Ectodermal cell (in vitro differentiated cells): ENCODE results near the gene TMEM255B.
"Not testable (repeated sequence)": the region's sequence is repeated elsewhere in the genome, so short reads cannot be mapped to it uniquely, and the experiment has no call there.

Experiments used
- H3K27ac ChIP-seq: 2 replicates; pipeline ENCODE4 v1.7.0; 2013; ENCODE audit warnings: mild to moderate bottlenecking, low read depth, low read length; ENCODE audit not compliant: insufficient read depth, poor library complexity, severe bottlenecking
- H3K27me3 ChIP-seq: 2 replicates; pipeline ENCODE4 v1.7.0; 2013; ENCODE audit warnings: mild to moderate bottlenecking, low read length; ENCODE audit not compliant: insufficient read depth, control insufficient read depth, poor library complexity, severe bottlenecking
- H3K36me3 ChIP-seq: one replicate; pipeline ENCODE4 v1.7.0; 2013; ENCODE audit warnings: low read length; ENCODE audit not compliant: control insufficient read depth, insufficient read depth
- H3K4me1 ChIP-seq: one replicate; pipeline ENCODE4 v1.7.0; 2013; ENCODE audit warnings: low read length; ENCODE audit not compliant: control insufficient read depth, insufficient read depth
- H3K4me3 ChIP-seq: 2 replicates; pipeline ENCODE4 v1.7.0; 2013; ENCODE audit warnings: low read depth, low read length, control low read depth; ENCODE audit not compliant: insufficient read depth
- H3K9me3 ChIP-seq: 2 replicates; pipeline ENCODE4 v1.7.0; 2013; ENCODE audit warnings: mild to moderate bottlenecking, low read length, moderate library complexity; ENCODE audit not compliant: control insufficient read depth
- WGBS, 2 experiments: methylation state at CpG; one replicate each; pipeline ENCODE4 v1.1.7; 2013; ENCODE audit warnings: missing lambda C conversion rate in 2 of 2; 5-methylcytosine and 5-hydroxymethylcytosine counted together

TMEM255B gene

DNA sequence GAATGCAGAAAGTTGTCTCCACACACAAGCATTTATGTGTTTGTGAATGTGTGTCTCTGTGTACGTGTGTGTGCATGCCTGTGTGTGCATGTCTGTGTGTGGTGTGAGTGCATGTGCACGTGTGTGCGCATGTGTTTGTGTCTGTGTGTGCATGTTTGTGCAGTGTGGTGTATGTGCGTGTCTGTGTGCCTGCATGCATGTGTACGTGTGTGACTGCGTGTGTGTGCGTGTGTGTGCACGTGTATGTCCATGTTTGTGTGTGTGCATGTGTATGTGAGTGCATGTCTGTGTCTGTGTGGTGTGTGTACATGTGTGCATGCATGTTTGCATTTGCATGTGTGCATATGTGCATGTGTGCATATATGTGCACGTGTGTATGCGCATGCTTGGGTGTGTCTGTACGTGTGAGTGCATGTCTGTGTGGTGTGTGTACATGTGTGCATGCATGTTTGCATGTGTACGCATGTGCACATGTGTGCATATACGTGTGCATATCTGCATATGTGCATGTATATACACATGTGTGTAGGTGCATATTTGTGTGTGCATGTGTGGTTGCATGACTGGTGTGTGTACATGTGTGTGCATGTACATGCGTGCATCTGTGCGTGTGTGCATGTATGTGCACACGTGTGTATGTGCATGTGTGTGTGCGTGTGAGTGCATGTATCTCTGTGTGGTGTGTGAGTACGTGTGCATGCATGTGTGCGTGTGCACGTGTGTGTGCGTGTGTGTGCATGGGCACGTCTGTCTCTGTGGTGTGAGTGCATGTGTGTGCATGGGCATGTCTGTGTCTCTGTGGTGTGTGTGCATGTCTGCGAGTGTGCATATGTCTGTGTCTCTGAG is 8.2 kb upstream of the TMEM255B start:
- H3K9me3 ChIP-seq, result no peaks in the 10 kb centered on the region
- H3K27me3 ChIP-seq, result no peaks in the 10 kb centered on the region
- no peak overlapping the region for H3K27ac ChIP-seq
- H3K4me1 ChIP-seq, result no peaks in the 10 kb centered on the region
- no peaks in the 10 kb centered on the region for H3K36me3 ChIP-seq
- 91 to 92% methylated on average over 23 of the region's 23 CpGs for WGBS, 2 experiments
- no peak overlapping the region for H3K4me3 ChIP-seq

DNA sequence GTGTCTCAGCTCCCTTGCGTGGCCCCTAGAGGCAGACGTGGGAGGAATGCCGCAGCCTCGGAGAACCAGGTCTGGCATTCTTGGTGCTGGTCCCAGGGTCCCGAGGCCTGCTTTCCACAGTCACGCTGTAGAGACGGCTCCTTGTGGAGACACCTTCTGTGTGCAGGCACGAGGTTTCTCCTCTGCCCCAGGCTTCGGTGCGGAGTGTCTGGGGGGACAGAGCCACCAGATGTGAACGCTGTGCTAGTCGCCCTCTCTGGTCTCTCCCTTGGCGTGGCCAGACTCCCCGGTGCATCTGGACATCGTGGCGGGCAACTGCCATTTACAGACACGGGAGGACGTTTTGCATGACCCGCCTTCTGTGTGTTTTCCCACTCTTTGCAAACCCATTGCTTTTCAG is 7.5 kb upstream of the TMEM255B start:
- Histone ChIP-seq H3K27me3 (no peaks in the 10 kb centered on the region), H3K27ac (no peak overlapping the region), H3K36me3 (no peaks in the 10 kb centered on the region), H3K4me1 (no peaks in the 10 kb centered on the region), H3K9me3 (no peaks in the 10 kb centered on the region), H3K4me3 (no peak overlapping the region)
- 96% methylated on average over 19 of the region's 19 CpGs for WGBS, 2 experiments

DNA sequence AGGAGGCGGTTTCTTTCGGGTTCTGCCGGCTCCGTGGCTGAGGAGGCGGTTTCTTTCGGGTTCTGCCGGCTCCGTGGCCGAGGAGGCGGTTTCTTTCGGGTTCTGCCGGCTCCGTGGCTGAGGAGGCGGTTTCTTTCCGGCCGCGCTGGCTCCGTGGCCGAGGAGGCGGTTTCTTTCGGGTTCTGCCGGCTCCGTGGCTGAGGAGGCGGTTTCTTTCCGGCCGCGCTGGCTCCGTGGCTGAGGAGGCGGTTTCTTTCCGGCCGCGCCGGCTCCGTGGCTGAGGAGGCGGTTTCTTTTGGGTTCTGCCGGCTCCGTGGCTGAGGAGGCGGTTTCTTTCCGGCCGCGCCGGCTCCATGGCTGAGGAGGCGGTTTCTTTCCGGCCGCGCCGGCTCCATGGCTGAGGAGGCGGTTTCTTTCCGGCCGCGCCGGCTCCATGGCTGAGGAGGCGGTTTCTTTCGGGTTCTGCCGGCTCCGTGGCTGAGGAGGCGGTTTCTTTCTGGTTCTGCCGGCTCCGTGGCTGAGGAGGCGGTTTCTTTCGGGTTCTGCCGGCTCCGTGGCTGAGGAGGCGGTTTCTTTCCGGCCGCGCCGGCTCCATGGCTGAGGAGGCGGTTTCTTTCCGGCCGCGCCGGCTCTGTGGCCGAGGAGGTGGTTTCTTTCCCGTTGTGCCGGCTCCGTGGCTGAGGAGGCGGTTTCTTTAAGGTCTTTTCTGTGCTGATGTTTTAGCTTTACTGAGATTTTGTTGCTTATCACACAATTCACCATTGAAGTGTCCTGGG is 6.6 kb upstream of the TMEM255B start:
- not testable (repeated sequence) for H3K27me3 ChIP-seq, H3K9me3 ChIP-seq, H3K36me3 ChIP-seq, H3K4me1 ChIP-seq, H3K4me3 ChIP-seq, H3K27ac ChIP-seq
- WGBS, 2 experiments, result 93% methylated on average over 77 to 78 of the region's 78 CpGs

DNA sequence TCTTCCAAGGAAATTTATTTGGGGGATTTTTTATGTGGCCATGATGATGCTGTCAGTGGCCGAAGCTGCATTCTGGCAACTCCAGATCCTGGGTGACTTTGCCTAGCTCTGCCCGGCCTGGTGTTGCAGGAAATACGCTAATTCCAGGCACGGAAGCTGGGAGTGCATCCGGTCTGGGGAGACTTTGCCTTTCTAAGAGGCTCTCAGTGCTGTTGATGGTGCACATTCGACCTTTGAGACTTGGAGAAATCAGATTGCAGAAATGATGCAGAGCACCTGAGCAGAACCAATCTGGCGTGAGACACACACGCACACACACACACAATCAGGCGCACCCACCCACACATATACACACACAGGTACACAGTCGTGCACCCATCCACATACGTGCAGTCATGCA is 5.9 kb upstream of the TMEM255B start:
- Histone ChIP-seq H3K27ac (no peak overlapping the region), H3K4me1 (no peaks in the 10 kb centered on the region), H3K36me3 (no peaks in the 10 kb centered on the region), H3K4me3 (no peak overlapping the region), H3K9me3 (no peaks in the 10 kb centered on the region), H3K27me3 (peaks cover 11% of the 10 kb centered on the region)
- WGBS, 2 experiments, result 84 to 90% methylated on average over 11 of the region's 11 CpGs

DNA sequence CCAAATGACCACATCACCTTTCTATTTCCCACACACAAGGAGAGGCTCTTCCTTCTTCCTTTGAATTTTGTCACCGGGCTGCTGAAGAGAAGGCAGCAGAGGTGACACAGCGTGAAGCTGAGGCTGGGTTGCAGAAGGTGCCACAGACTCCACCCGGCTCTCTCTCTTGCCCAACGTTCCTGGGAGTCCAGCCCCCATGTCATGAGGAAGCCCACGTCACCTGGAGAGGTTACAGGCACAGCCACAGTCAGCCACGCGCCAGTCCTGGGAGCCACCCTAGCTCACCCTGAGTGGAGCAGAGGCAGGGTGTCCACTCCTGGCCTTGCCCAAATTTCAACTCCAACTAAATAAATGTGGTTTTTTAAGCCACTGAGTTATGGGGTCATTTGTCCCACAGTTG is 4.8 kb upstream of the TMEM255B start:
- Histone ChIP-seq H3K27me3 (peaks cover 22% of the 10 kb centered on the region), H3K27ac (no peak overlapping the region), H3K36me3 (no peaks in the 10 kb centered on the region), H3K4me3 (no peak overlapping the region), H3K9me3 (no peaks in the 10 kb centered on the region), H3K4me1 (peaks cover 2% of the 10 kb centered on the region)
- WGBS, 2 experiments, result 92 to 93% methylated on average over 7 of the region's 7 CpGs

DNA sequence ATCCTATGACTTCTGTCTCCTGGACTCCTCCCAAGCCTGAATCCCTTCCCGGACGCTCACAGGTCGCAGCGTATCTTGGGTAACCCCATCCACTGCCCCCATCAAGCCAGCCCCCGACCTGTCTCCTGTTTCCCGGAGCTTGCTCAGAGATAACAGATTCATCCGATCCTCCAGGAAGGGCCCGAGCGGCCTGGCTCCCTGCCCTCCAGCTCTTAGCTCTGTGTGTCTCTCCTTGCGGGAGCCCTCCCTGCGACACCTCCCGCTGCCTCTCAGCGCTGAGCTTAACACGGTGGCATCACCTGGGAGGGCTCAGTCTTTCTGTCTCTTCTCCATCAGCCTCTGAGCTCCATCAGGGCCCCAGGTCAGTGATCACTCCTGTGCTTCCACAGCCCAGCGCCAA is 4.3 kb upstream of the TMEM255B start:
- no peaks in the 10 kb centered on the region for H3K9me3 ChIP-seq
- peaks cover 2% of the 10 kb centered on the region for H3K4me1 ChIP-seq
- no peak overlapping the region for H3K27ac ChIP-seq
- no peak overlapping the region for H3K4me3 ChIP-seq
- no peaks in the 10 kb centered on the region for H3K36me3 ChIP-seq
- WGBS, 2 experiments, result 89 to 91% methylated on average over 15 of the region's 15 CpGs
- H3K27me3 ChIP-seq, result peaks cover 26% of the 10 kb centered on the region

DNA sequence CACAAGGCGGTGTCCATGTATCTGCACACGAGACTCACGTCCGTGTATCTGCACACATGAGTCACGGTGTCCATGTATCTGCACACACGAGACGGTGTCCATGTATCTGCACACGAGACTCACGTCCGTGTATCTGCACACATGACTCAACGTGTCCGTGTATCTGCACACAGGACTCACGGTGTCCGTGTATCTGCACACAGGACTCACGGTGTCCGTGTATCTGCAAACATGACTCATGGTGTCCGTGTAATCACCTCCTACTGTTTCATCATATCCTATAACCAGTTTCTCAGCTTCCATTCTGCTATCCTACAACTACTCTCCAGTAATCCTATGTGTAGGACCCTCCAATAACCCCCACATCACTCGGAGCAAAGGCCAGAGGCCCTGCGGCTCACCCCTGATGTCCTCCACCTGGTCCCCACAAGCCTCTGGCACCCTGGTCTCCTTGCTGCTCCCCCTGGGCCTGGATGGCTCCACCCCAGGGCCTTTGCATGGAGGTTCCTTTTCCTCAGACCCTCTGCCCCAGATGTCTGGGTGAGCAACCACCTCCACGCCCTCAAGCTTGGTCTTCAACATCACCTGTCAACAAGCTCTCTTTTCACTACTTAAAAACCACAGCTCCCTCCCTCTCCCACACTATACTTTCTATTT is 2.5 kb upstream of the TMEM255B start:
- H3K27me3 ChIP-seq, result peaks cover 45% of the 10 kb centered on the region
- H3K9me3 ChIP-seq, result no peaks in the 10 kb centered on the region
- H3K4me3 ChIP-seq, result no peak overlapping the region
- 94 to 95% methylated on average over 20 of the region's 20 CpGs for WGBS, 2 experiments
- no peaks in the 10 kb centered on the region for H3K36me3 ChIP-seq
- peaks cover 2% of the 10 kb centered on the region for H3K4me1 ChIP-seq
- no peak overlapping the region for H3K27ac ChIP-seq

DNA sequence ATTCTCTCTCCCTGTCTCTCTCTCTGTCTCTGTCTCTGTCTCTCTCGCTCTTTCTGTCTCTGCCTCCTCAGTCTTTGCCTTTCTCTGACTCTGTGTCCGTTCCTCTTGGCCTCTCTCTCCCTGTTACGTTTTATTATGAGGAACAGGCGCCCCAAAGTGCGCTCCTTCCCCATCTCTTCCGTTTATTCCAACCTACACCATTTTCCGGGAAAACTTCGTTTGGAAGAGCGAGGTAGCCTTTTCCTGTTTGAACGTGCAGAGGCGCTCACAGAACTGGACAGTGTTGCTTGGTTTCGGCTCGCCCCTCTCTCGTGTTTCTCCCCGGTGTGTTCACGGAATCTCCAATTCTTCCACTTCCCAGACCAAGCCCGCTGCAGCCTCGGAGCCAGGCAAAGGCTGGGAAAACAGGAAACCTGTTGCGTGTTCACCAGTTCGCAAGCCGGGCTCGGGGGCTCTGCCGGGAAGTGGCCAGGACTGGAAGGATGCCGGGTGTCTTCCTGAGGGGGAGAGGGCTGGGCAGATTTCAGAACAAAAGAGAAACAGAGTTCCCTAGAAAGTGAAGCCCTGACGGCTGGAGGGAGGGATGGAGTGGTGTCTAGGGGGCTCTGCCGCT is 605 bp downstream of the TMEM255B start:
- Histone ChIP-seq H3K4me1 (peaks cover 2% of the 10 kb centered on the region), H3K27me3 (peaks cover 49% of the 10 kb centered on the region), H3K27ac (no peak overlapping the region), H3K36me3 (no peaks in the 10 kb centered on the region), H3K4me3 (peak overlapping the region; percentile 58), H3K9me3 (no peaks in the 10 kb centered on the region)
- 2% methylated on average over 25 to 26 of the region's 26 CpGs for WGBS, 2 experiments

DNA sequence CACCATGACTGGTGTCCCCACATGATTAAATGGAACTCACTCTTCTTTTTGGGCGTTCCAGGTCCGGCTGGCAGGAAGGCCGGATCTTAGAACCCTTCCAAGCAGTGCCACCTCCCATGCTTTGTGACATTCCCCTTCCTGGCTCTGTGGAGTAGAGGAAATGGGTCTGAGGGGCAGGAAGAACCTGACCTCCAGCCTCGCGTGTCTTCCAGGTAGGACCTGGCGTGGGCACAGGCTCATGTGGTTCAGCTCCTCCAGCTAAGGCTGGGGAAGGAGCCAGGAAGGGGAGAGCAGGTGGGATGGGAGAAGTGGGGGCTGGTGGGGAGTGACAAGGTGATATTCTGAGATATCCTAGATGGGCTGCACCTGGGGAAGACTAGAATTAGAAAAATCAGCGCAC is 2.1 kb downstream of the TMEM255B start:
- peaks cover 49% of the 10 kb centered on the region for H3K27me3 ChIP-seq
- no peaks in the 10 kb centered on the region for H3K36me3 ChIP-seq
- no peak overlapping the region for H3K27ac ChIP-seq
- H3K9me3 ChIP-seq, result no peaks in the 10 kb centered on the region
- 93 to 94% methylated on average over 7 of the region's 7 CpGs for WGBS, 2 experiments
- no peak overlapping the region for H3K4me3 ChIP-seq
- peaks cover 6% of the 10 kb centered on the region for H3K4me1 ChIP-seq

DNA sequence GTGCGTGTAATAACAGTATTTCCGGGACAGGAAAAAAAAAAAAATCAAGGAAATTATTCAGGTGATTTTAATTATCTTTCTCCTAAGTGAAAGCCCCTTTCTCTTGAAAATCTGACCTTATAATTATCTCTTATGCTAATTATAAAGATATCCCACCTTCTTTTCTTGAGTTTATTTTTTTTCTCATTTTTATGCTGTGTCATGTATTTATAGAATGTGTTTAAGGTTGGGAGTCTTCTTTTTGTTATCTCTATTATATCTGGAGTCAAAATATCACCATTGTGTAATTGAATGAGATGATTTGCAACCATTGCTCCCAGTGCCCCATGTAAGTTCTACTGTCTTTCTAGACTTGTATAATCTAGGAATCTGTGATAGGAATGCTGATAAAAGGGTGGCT is 3.0 kb downstream of the TMEM255B start:
- no peaks in the 10 kb centered on the region for H3K9me3 ChIP-seq
- H3K27ac ChIP-seq, result no peak overlapping the region
- H3K4me3 ChIP-seq, result no peak overlapping the region
- peaks cover 6% of the 10 kb centered on the region for H3K4me1 ChIP-seq
- WGBS, 2 experiments, result 88 to 94% methylated on average over 2 of the region's 2 CpGs
- H3K36me3 ChIP-seq, result no peaks in the 10 kb centered on the region
- H3K27me3 ChIP-seq, result peaks cover 49% of the 10 kb centered on the region
